Activated CD4-positive, alpha-beta T cell treated with anti-CD3 and anti-CD28 coated beads for 1 hour (primary cell): ENCODE data around the gene EFCAB6.

Experiments
- DNase-seq: peaks from one replicate; pipeline ENCODE4 v3.0.0-alpha.2; 2020

The EFCAB6 gene

GRCh38 chr22:43744700-43745410 is 67.2 kb downstream of the EFCAB6 start:
- DNase-seq: no peak

- DNase-seq: no peak
Measured at GRCh38 chr22:43743929-43744643, 68.0 kb downstream of the EFCAB6 start.

DNA sequence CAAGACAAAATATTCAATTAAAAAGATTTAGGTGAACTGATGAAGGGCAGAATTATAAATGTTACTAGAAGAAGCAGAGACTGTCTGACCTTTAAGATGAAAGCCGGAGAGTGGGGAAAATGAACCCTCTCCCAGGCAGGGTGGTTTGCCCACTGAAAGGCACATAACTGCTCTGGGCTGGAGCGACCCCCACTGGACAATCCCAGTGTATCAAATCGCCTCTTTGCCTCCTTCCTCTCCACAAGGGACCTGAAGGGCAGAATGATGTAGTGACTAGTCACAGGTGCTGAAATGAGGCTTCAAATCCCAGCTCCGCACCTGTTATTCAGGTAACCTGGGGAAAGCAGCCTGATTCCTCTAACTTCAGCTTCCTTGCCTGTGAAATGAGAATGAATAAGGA is 69.0 kb downstream of the EFCAB6 start:
- no peak for DNase-seq

DNA sequence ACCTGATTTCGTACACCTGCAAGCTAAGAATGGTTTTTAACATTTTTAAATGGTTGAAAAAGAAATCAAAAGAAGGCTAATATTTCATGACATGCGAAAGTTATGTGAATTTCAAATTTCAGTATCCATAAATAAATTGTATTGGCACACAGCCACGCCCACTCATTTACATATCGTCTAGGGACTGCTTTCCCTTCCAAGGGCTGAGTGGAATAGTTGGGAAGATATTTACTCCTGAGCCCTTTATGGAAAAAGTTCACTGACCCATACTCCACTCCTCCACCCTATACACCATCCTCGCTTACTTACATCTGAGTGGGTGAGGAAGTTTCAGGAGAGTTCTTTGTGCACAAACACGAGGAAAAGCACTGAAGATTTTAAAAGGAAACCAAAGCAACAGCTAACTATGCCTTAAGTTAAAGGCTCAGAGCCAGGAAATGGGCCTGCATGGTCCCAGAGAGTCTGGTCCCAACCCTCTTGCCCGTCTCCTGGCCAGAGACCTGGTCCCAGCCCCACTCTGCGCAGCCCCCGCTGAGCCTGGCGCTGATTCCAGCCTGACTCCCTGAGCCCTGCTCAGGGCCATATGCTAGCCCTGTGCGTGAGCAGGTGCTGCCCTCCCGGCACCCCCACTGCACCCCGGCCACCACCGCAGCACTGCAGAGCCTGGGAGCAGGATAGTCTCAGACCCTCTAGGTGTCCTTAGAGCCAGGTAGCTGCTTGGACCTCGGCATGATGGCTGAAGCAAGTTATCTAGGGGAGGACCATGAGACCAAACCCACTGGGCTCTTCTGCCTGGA is 69.8 kb downstream of the EFCAB6 start:
- no peak for DNase-seq

DNA sequence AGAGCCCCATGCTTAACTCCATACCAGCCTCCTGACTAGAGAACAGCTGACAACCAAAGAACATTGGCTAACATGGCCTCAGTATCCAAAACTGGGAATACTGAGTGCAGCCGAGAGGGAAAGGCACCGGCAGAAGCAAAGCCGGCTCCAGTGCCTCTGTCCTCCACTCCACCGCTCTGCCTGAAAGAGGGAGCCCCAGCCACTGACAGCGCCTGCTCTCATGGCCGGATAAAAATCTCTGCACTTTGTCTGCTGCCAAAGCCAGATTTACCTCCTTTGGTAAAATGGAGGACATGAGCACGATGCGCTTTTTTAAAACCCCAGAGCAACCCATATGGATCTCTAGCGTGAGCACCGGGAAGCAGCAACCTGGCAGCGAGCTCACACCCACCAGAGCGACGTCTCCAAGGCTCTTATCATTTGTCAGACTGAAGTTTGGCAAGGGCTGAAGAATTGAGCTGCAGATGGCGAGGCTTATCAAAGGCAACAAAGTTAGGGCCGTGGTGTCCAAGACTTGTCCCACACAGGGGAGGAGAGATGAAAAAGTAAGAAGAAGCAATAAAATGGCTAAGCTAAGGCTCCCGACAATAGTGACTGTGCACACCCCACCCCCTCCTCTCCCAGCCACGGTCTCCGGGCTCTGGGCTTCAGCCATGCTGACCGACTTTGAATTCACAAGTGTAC is 71.4 kb downstream of the EFCAB6 start:
- no peak for DNase-seq

GRCh38 chr22:43739851-43740379 is 72.2 kb downstream of the EFCAB6 start:
- no peak for DNase-seq

DNA sequence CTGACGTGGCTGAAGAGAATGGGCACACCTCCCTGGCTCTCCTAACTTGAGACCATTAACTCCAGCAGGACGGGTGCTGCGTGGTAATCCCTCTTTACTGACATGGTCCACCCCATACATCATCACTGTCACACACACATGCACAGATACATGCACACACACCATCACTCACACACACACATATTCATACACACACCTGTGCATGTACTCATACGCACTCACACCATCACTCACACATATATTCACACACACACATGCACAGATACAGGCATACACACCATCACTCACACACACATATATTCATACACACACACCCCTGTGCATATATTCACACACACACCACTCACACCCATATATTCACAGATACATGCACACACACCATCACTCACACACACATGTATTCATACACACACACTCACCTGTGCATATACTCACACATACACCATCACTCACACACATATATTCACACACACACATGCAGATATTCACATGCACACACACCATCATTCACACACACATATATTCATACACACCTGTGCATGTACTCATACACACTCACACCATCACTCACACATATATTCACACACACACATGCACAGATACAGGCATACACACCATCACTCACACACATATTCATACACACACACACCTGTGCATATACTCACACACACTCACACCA is 74.8 kb downstream of the EFCAB6 start:
- no peak for DNase-seq

DNA sequence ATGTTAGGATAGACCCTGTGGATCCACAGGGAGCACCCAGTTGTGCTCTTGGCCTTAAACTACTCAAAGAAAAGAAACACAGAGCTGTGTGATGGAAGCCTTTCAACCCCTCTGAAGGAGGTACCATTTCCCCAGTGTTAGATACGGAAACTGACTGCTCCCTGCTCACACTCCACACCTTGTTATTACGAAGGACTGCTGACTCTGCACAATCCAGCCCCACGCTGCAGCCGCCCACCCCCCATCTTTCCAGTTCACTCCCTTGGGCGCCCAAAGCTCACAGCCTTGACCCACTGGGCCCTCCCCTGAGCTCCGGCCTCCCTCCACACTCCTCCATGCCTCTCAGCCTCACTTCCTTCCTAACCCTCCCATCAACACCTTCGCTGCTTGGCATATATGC is 75.5 kb downstream of the EFCAB6 start:
- no peak for DNase-seq

- no peak for DNase-seq
Measured at GRCh38 chr22:43734370-43735150, 77.5 kb downstream of the EFCAB6 start.

DNA sequence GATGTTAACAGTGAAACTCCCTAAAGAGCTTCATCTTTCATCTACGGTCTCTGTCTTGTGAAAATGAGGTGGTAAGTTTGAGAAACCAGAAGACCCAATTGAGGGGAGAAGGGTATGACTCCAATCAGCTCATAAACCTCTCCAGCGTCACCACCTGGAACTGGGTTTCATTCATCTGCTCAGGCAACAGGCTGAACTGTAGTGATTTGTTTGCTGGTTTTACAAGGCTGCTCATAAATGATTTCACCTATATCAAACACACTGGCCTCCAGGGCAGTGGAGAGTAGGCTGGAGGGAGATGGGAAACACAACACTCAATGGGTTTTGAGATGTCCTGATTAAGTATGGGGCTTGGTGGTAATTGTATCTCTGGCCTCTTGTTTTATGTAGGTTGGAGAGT is 79.0 kb downstream of the EFCAB6 start:
- DNase-seq: no peak

GRCh38 chr22:43731988-43732387 is 80.1 kb downstream of the EFCAB6 start:
- no peak for DNase-seq

- no peak for DNase-seq
Measured at GRCh38 chr22:43726964-43727543, 85.1 kb downstream of the EFCAB6 start.

- DNase-seq: no peak
Measured at GRCh38 chr22:43726322-43726721, 85.8 kb downstream of the EFCAB6 start.

DNA sequence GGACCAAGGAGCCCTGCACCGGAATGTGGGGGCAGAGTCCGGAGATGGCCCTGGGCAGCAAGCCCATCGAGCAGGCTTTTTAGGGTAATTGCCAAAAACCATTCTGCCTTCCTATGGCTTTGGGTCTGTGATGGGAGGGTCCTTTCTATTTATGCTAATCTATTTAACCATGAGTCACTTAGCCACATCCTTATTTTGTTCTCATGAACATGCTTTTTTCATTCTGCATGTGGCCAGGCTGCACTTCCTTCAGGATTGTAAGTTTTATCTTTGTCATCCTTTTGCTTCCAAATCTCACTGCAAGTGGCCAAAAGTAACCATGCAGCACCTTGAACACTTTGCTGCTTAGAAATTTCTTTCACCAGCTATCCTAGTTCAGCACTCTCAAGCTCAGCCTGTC is 88.3 kb downstream of the EFCAB6 start:
- no peak for DNase-seq

DNA sequence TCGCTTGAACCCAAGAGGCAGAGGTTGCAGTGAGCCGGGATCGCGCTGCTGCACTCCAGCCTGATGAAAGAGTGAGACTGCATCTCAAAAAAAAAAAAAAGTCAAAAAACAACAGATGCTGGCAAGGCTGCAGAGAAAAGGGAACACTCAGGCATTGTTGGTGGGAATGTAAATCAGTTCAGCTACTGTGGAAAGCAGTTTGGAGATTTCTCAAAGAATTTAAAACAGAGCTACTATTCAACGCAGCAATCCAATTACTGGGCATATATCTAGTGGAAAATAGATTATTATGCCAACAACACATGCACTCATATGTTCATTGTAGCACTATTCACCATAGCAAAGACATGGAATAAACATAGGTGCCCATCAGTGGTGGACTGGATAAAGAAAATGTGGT is 89.7 kb downstream of the EFCAB6 start:
- DNase-seq: no peak

DNA sequence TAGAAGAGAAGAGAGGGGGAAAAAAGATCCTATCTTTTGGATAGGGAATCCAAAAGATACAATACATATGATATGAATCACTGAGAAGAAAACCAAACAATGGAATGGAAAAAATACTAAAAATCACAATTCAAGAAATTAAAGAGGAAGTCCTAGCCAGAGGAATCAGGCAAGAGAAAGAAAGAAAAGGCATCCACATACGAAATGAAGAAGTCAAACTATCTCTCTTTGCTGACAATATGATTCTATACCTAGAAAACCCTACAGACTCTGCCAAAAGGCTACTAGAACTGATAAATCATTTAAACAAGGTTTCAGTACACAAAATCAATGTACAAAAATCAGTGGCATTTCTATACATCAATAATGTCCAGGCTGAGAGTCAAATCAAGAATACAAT is 91.4 kb downstream of the EFCAB6 start:
- DNase-seq: no peak

- DNase-seq: no peak
Measured at GRCh38 chr22:43714104-43714503, 98.0 kb downstream of the EFCAB6 start.

DNA sequence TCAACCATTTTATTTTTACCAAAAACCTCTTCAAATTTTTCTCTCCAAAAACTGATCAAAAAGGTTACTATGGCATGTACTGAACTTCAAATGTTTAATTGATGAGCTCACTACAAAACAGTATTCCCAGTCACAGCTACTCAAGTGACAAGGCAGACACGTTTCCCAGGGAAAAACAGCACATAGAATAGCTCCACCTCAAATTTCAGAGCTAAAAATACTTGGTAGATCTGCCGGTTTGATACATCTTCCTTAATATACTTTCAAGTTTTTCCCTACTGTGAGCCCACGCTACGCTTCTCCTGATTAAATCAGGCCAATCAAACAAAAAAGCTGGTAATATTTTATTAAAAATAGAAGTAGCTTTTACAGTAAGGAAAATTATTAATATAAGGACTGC is 100.4 kb downstream of the EFCAB6 start:
- no peak for DNase-seq

DNA sequence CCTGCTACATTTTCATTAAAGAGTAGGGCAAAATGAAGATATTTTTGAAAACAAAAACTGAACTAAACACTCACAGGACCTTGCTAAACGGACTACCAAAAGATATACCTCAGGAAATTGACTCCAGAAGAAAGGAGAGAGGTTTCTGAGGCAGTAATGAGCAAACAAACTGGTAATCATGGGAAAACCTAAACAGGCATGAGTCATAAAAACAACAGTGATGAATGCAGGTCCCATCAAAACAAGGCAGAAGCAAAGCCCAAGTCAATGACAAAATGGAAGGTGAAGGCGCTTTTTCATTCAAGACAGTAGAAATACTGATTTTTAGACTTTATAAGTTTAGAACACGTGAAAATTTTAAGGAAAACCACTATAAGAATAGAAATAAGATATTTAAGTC is 104.5 kb downstream of the EFCAB6 start:
- no peak for DNase-seq

- no peak for DNase-seq
Measured at GRCh38 chr22:43706571-43707328, 105.4 kb downstream of the EFCAB6 start.
